Left ventricle myocardium superior (tissue), 1 donor: ENCODE results near the gene PODXL2. TPM values are rescaled to one million over a fixed set of nuclear protein-coding genes. Genes with fewer than 3 reads are reported as not detected.
"Not testable (repeated sequence)": the region's sequence is repeated elsewhere in the genome, so short reads cannot be mapped to it uniquely, and the experiment has no call there.

Experiments used
- ATAC-seq: fragments of 200-7000 bp; cut with Tn5 transposase; one replicate; pipeline ENCODE4 v1.9.1; 2020; ENCODE audit warnings: mild to moderate bottlenecking, moderate library complexity
- DNase-seq: peaks from one replicate; pipeline ENCODE4 v3.0.0-alpha.2; 2020
- intact Hi-C: fragments of 100-400 bp; cut with micrococcal nuclease; formaldehyde crosslinking; loops from one replicate; pipeline ENCODE4 v1.11.0; 2022
- total RNA-seq: library from RNA; stranded (reverse); fragmentation: NEBNext Ultra II Directional; extraction: Animal tissue kit (Norgen Biotek cat#: 25700); gene quantifications from one replicate; pipeline ENCODE4 v1.2.1, GENCODE V29; 2021
- donor health status: DM: no; HTN: yes; CAD: no; lungs with severe emphysema.

PODXL2 gene
- total RNA-seq, 1 donor from 2014 or later = 1.5 TPM

GRCh38 chr3:127647845-127648204 lies 18.8 kb downstream of the PODXL2 start:
- intact Hi-C loops = no loop called here
- ATAC-seq (no peak), DNase-seq (no peak)

- intact Hi-C loops = loop anchor here (10.0 kb wide), 1 partner anchor 185 kb away; no protein-coding TSS in a partner anchor
- ATAC-seq (no peak), DNase-seq (no peak)
These were observed 21.3 kb downstream of the PODXL2 start for GRCh38 chr3:127650236-127650635.

DNA sequence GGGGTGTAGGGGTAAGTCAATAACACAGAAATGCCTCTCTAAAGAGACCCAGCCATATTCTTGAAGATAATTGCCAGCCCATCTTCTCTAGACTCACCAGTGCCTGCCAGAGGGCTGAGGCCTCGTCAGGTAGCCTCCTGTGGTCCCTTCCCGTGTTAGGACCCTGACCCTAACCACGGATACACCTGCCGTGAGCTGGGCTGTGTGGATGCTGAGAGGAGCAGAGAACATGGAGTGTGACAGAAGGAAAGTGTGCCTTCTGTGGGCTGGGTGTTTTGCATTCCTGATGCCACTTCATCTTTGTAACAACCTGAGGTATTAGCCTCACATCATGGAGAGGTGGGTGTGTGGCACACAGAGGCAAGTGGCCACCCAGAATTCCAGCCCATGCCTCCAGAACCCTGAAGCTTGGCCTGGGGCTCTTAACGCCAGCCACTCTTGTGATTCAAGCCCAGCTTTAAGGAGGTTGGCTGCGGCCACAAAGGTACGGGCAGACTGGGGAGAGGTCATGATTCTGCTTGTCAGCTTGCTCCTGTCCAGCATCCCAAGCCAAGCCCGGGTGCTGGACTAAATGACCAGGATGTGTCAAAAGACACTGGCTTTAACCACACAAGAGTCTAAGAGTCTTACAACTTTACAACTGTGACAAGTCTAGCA lies 22.7 kb downstream of the PODXL2 start:
- intact Hi-C loops = loop anchor here (2.0 to 10.0 kb wide), 2 partner anchors 183 to 319 kb away; no protein-coding TSS in a partner anchor
- no peak for ATAC-seq
- no peak for DNase-seq

DNA sequence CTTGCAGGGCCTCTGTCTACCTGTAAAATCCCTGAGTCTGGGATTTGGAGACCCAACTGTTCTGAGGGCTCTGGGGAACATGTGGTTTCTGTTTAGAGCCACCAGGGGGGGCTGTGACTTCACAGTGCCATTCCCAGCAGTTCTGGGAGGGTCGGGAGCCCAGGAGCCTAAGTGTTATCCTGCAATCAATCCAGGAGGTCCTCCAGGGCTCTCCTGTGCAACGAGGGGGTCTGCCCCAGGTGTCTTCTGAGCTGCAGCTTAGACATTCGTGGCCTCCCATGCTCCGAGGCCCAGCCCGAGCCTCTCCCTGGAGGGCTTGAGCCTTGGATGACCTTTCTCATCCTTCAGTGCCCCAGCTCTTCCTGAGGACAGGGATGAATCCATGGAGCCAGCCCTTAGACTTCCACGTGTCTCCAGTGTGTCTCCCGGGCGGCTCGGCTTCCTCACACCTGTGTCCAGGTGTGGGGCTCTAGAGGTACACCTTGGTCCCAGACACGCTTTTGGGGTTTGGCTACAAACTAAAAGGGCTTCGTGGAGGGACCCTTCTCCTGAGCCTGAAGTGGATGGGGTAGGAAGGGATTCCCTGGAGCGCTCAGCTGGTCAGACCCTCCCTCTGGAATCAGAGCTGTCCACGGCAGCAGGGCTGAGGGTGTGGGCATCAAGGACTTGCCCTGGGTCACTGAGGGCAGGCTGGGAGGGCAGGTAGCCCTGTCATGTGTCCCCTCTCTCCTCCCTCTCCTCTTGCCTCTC lies 23.4 kb downstream of the PODXL2 start:
- DNase-seq = peak; percentile 68
- intact Hi-C loops = loop anchor here (2.0 to 10.0 kb wide), 2 partner anchors 182 to 318 kb away; no protein-coding TSS in a partner anchor
- ATAC-seq = peak; percentile 91

DNA sequence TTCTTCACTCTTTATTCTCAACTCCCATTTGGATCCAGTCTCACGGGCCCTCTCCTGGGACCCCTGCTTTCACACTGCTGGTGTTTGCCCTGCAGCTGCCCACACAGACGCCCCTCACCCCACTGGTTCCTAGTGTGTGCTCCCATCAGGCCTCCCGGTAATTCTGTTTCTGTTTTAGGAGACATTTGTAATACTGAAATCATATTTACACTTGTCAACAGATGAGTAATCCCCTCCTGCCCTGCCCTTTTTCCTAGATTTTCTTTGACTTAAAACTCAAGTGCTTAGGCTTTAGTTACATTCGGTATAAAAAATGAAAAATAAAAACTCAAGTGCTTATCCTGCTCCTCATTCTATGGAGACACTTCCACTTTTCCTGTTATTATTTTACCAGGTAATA lies 25.4 kb downstream of the PODXL2 start:
- ATAC-seq = no peak
- intact Hi-C loops = loop anchor here (10.0 kb wide), 1 partner anchor 180 kb away; no protein-coding TSS in a partner anchor
- no peak for DNase-seq

DNA sequence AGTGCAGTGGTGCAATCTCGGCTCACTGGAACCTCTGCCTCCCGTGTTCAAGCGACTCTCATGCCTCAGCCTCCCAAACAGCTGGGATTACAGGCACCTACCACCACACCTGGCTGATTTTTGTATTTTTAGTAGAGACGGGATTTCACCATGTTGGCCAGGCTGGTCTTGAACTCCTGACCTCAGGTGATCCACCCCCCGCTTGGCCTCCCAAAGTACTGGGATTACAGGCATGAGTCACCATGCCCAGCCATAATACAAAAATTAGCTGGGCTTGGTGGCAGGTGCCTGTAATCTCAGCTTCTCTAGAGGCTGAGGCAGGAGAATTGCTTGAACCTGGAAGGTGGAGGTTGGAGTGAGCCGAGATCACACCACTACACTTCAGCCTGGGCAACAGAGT lies 26.0 kb downstream of the PODXL2 start:
- not testable (repeated sequence) for DNase-seq, ATAC-seq
- intact Hi-C loops = loop anchor here (10.0 kb wide), 1 partner anchor 180 kb away; no protein-coding TSS in a partner anchor

- ATAC-seq (no peak), DNase-seq (no peak)
- intact Hi-C loops = loop anchor here (10.0 kb wide), 1 partner anchor 179 kb away; no protein-coding TSS in a partner anchor
These were observed 26.7 kb downstream of the PODXL2 start for GRCh38 chr3:127655641-127656040.

DNA sequence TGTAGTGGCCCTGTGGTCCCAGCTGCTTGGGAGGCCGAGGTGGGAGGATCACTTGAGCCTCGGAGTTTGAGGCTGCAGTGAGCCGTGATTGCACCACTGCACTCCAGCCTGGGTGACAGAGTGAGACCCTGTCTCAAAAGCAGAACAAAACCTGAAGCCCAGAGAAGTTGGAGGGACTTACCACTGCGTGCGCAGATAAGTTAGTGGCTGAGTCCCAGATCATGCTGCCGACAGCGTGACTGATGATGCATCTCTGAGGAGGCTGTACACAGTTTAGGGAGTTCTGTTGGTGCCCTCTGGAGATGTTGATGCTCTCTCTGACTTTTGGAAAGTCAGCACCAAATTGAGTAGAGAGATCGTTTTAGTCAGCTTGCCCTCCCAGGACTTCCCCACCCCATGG lies 27.9 kb downstream of the PODXL2 start:
- DNase-seq (no peak), ATAC-seq (no peak)
- intact Hi-C loops = loop anchor here (10.0 kb wide), 1 partner anchor 178 kb away; no protein-coding TSS in a partner anchor

- no peak for DNase-seq
- intact Hi-C loops = loop anchor here (10.0 kb wide), 1 partner anchor 177 kb away; no protein-coding TSS in a partner anchor
- ATAC-seq = no peak
These were observed 29.2 kb downstream of the PODXL2 start for GRCh38 chr3:127658234-127658633.

DNA sequence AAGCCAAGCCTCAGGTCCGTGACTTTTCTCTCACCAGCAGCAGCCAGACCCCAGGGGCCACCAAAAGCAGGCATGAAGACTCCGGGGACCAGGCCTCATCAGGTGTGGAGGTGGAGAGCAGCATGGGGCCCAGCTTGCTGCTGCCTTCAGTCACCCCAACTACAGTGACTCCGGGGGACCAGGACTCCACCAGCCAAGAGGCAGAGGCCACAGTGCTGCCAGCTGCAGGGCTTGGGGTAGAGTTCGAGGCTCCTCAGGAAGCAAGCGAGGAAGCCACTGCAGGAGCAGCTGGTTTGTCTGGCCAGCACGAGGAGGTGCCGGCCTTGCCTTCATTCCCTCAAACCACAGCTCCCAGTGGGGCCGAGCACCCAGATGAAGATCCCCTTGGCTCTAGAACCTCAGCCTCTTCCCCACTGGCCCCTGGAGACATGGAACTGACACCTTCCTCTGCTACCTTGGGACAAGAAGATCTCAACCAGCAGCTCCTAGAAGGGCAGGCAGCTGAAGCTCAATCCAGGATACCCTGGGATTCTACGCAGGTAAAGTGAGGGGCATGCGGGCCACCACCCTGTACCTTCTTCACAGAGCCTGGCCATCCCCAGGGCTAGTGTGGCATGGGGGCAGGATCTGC lies 31.8 kb downstream of the PODXL2 start:
- intact Hi-C loops = no loop called here
- DNase-seq = no peak
- ATAC-seq = no peak

GRCh38 chr3:127661600-127661999 lies 32.6 kb downstream of the PODXL2 start:
- no peak for ATAC-seq
- intact Hi-C loops = no loop called here
- no peak for DNase-seq

- no peak for DNase-seq
- intact Hi-C loops = no loop called here
- peak; percentile 28 for ATAC-seq
These were observed 33.0 kb downstream of the PODXL2 start for GRCh38 chr3:127662001-127662469.

DNA sequence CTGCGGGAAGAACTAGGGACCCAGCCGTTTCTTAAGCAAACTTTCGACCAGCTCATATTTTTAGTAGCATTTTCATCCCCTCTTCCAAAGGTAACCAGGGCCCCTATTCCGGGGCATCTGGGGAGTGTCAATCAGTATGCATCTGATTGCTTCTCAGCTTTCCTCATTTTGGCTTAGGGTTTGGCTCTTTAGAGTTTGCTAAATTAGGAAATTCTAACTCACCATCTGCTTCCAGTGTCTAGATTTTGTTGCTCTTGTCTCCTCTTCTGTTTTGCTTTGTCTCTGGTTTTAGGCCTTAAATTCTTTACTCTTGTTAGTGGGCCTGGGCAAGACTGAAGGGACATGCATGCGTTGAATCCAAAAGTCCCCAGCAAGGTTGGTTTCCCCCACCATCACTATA lies 34.2 kb downstream of the PODXL2 start:
- no peak for ATAC-seq
- no peak for DNase-seq
- intact Hi-C loops = no loop called here

DNA sequence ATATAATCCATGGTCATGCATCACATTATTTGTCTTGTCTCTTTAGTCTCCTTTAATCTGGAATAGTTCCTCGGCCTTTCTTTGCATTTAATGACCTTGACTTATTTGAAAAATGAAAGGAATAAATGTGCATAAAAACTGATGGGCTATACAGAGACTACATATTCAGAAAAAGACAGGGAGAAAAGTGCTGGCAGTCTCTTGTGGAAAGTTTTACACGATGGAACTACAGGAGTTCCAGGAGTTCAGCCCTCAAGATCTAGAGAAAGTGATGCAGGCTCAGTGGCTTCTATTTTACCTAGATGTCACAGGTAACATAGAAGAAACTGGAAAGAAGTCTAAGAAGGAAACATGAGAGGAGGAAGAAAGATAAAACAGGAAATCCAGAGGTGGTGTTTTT lies 36.2 kb downstream of the PODXL2 start:
- DNase-seq (no peak), ATAC-seq (no peak)
- intact Hi-C loops = no loop called here

DNA sequence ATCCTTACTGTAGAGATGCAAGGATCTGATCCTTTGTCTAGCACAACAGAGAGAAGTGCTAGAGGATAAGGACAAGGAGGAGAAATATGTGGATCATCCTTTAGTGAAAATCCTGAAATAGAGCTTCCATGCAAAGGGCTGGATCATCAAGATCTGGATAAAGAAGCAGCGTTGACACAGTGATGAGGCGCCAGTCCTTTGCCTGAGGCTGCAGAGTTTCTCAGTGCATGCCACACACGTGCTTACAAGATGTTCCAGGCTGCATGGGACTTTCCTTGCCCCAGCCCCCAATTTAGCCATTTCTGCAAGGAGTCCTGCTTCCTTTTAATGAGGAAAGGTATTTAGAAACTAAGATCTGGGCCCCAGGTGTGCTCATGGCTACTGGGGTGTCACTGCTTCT lies 36.6 kb downstream of the PODXL2 start:
- intact Hi-C loops = no loop called here
- DNase-seq = no peak
- no peak for ATAC-seq

- DNase-seq (no peak), ATAC-seq (no peak)
- intact Hi-C loops = no loop called here
These were observed 37.7 kb downstream of the PODXL2 start for GRCh38 chr3:127666676-127667075.

- ATAC-seq (no peak), DNase-seq (no peak)
- intact Hi-C loops = no loop called here
These were observed 38.2 kb downstream of the PODXL2 start for GRCh38 chr3:127667119-127667681.

GRCh38 chr3:127668906-127669305 lies 39.9 kb downstream of the PODXL2 start:
- no peak for ATAC-seq
- DNase-seq = no peak
- intact Hi-C loops = no loop called here

- ATAC-seq = no peak
- intact Hi-C loops = no loop called here
- no peak for DNase-seq
These were observed 40.7 kb downstream of the PODXL2 start for GRCh38 chr3:127669541-127670228.
